HG03432 (cell line): ENCODE data around the gene NUMA1.
A peak's percentile ranks its signal among the peaks of the same experiment; 100 is the strongest.

Source experiments
- ATAC-seq: cut with Tn5 transposase; IDR thresholded peaks from one replicate; pipeline ENCODE4 v1.9.1; 2021; ENCODE audit warnings: mild to moderate bottlenecking, moderate library complexity; ENCODE audit not compliant: unreplicated experiment

The NUMA1 gene

GRCh38 chr11:72102946-72103753 is 22.8 kb upstream of the NUMA1 start, which contains the start of gene LAMTOR1:
TSS of gene LAMTOR1 (minus strand) at chr11:72103297. CDS start at chr11:72103224, 73 bp downstream.
- peak; percentile 85 for ATAC-seq

GRCh38 chr11:72102631-72102945 is 22.2 kb upstream of the NUMA1 start:
- ATAC-seq: no peak

GRCh38 chr11:72102162-72102561 is 21.8 kb upstream of the NUMA1 start:
- ATAC-seq: no peak

DNA sequence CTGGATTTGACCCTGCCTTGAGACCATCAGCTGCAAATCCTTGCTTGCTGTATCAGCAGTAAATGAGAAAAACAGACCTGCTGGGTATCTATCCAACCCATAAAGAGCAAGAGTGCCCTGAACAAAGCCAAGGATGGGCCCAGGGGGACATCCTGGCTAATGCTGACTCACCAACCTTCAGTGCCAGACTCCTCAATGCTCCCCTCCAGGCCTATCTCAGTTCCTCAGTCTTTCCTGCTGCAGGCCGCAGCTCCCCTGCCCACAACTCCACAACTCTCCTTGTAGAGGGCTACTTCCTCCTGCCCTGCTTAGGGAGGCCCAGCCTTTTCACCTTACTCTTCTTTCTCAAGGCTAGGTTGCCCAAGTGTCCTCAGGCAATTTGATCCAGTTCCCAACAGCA is 20.1 kb upstream of the NUMA1 start:
- no peak for ATAC-seq

- no peak for ATAC-seq
Measured at GRCh38 chr11:72100009-72100408, 19.7 kb upstream of the NUMA1 start.

DNA sequence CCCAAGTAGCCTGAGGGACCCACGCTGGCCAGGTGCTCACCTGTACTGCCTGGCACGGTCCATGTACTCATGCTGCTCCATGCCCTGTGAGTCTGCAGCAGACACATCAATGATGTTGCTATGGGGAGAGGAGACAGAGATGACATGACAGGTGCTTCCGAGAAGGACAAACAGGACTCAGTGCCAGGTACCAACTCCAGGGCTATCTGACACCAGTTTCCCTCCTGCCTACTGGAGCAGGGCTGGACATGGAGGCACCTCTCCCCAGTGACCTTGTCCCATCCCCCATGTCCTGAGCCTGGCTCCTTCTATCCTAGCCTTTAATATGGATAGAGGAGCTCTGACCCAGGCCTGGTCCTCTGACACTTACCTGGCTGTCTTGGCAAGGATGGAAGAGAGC is 18.4 kb upstream of the NUMA1 start:
- no peak for ATAC-seq

DNA sequence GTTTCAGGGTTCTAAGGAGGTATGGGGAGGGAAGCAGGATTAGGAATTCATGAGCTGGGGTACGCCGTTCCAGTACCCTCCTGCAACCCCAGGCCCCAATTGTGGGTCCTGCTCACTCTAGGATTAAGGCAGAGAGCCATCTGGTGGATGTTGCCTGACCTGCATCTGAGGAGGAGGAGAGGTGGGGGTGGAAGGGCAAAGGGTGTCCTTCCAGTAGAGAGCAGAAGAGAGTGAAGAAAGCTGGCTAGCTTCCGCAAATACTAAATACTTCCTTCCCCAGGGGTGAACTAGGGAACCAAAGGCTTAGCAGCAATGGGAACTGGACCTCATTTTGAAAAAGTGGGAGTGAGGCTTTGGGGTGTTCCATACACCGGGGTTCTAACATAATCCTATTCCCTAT is 10.9 kb upstream of the NUMA1 start:
- peak; percentile 49 for ATAC-seq

GRCh38 chr11:72088076-72088808 is 7.9 kb upstream of the NUMA1 start:
- ATAC-seq: no peak

- ATAC-seq: no peak
Measured at GRCh38 chr11:72085621-72086351, 5.4 kb upstream of the NUMA1 start.

GRCh38 chr11:72084965-72085364 is 4.6 kb upstream of the NUMA1 start:
- ATAC-seq: no peak

DNA sequence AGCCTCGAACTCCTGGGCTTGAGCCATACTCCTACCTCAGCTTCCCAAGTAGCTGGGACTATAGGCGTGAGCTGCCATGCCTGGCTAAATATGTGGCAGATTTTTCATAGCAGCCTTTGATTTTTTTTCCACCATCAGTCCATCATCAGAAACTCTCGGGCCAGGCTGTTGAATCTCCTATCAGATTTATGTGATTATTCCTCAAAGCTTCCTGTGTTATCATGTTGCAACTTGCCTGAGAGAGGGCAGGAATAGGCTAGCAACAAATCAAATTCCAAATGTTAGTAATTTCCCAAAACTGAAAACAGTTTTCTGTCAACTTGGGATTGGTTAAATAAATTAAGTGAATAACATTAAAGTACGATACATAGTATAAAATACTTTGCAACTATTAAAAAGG is 3.7 kb upstream of the NUMA1 start:
- no peak for ATAC-seq

- ATAC-seq: no peak
Measured at GRCh38 chr11:72083414-72083813, 3.1 kb upstream of the NUMA1 start.

- no peak for ATAC-seq
Measured at GRCh38 chr11:72081821-72082453, 1.6 kb upstream of the NUMA1 start.

GRCh38 chr11:72081184-72081644 is 872 bp upstream of the NUMA1 start:
- ATAC-seq: no peak

DNA sequence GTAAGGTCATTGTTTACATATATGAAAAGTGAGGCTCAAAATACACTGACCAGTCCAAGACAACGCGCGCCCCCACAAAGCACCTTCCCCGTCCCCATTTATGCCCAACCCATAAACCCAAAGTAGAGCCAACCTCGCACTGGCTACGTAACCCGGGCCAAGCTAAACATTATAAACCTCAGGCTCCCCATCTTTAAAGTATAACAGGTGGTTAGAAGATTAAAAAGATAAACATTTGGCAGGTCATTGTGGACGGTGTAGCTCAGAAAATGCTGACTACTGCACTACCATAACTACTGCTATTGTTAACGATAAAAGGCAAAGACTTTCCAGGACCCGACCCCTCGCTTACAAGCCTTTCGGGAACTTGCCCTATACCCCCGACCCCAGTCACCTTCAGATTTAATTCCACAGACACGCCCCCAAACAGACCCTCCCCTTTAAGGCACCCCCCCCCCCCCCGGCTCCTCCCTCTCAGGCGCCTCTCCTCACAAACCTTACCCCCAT is 470 bp downstream of the NUMA1 start:
- no peak for ATAC-seq

DNA sequence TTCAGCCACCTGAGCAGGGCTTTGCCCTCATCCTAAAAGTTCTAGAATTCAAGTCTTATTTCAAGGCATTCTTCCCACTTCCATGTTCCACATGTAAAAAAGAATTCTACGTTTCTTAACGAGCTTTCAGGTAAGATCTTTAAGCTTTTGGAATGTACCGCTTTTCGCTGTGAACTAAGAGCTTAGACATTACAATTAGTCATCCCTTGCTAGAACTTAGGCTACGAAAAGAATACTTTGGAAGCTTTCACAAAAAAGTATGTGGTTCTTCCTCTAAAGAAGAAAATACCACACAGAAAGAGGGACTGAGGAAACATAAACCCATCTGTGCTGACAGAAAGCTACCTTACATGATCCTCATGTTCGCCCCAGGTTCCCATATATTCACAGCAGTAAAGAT is 1.9 kb downstream of the NUMA1 start:
- ATAC-seq: no peak

GRCh38 chr11:72075756-72076155 is 4.6 kb downstream of the NUMA1 start:
- ATAC-seq: no peak

GRCh38 chr11:72075109-72075508 is 5.2 kb downstream of the NUMA1 start:
- no peak for ATAC-seq

- no peak for ATAC-seq
Measured at GRCh38 chr11:72072348-72072747, 8.0 kb downstream of the NUMA1 start.

DNA sequence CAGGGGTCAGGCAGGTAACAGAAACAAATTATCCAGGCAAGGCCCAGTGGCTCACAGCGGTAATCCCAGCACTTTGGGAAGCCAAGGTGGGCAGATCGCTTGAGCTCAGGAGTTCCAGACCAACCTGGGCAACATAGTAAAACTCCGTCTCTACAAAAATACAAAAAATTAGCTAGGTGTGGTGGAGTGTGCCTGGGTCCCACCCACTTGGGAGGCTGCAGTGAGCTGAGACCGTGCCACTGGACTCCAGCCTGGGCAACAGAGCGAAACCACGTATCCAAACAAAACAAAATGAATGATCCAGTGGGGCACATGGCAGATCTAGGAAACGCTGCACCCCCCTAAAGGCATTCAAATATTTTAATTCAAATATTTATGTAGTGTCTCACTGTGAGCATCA is 9.9 kb downstream of the NUMA1 start:
- no peak for ATAC-seq

DNA sequence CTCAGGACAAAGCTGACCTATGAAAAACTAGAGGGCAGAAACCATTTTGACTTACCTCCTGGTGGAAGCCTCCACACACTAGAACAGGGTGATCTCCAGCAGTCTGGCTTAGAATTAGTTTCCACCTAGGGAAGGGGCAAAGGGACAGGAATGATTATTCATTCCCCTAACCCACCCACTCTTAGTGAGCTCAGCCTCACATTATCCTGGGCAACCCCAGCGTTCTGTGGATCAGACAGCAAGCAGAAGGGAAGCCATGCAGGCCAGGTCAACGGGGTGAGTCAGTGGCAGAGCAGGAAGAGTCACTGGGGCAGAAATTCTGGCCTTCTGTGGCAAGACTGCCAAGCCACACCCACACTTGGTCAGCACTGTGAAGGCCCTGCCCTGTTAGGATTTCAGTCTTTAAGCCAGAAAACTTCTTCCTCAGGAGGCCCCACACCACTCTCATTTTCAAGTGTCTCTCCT is 10.5 kb downstream of the NUMA1 start:
- peak; percentile 75 for ATAC-seq
